ENCODE results near the gene DNAJC6. TPM values are rescaled to one million over a fixed set of nuclear protein-coding genes. Genes with fewer than 3 reads are reported as not detected.

The DNAJC6 gene
- total RNA-seq, 4 donors from 2014 or later, result 0.99 to 3.6 (median 2.5) TPM

DNA sequence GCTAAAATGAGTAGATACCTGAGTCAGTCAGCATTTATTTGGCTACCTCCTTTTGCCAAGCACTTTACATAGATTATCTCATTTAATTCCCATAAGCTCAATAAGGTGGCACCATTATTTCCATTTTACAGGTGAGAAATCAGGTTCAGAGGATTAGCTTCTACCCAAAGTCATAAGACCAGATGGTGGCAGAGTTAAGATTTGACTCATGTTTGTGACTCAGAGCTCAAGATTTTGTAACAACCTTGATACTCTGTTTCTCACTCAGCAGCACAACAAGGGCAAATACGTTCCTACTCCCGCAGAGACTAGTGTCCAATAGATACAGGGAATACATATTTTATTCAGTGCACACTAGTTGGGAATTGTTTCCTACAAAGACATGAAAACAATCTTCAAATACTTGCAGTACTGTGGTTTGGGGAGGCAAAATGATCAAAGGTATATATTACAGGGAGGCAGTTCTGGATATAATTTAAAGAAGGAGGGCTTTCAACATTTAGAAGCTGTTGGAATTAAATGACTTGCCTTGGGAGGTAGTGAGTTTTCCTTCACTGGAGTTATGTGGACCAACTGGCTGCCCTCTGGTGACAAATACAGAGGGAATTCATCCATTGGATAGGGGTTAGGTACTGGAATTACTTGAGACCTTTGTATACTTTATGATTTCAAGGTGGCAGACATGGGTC is 114.7 kb downstream of the DNAJC6 start:
- no peak overlapping the region for H3K4me3 ChIP-seq (ENCODE audit: low read depth, poor library complexity, severe bottlenecking)
- DNase-seq (ENCODE audit: low spot score in 2 of 2), result peak in 1 of 2 donors; percentile 21
- TF ChIP-seq POLR2A (IDR thresholded peaks at IDR 0.05), result no peak
- TF ChIP-seq, protein P1, sequence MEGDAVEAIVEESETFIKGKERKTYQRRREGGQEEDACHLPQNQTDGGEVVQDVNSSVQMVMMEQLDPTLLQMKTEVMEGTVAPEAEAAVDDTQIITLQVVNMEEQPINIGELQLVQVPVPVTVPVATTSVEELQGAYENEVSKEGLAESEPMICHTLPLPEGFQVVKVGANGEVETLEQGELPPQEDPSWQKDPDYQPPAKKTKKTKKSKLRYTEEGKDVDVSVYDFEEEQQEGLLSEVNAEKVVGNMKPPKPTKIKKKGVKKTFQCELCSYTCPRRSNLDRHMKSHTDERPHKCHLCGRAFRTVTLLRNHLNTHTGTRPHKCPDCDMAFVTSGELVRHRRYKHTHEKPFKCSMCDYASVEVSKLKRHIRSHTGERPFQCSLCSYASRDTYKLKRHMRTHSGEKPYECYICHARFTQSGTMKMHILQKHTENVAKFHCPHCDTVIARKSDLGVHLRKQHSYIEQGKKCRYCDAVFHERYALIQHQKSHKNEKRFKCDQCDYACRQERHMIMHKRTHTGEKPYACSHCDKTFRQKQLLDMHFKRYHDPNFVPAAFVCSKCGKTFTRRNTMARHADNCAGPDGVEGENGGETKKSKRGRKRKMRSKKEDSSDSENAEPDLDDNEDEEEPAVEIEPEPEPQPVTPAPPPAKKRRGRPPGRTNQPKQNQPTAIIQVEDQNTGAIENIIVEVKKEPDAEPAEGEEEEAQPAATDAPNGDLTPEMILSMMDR (IDR thresholded peaks at IDR 0.05), result no peak
- intact Hi-C loops (cut with DNase I; ENCODE audit: low total_unique reads), result no loop called here
- 44 to 46% methylated on average over 2 of the region's 2 CpGs for WGBS, 2 donors

- no peak for DNase-seq (ENCODE audit: low spot score in 2 of 2)
- TF ChIP-seq, protein P1 (IDR thresholded peaks at IDR 0.05), result no peak
- no peak for TF ChIP-seq POLR2A (IDR thresholded peaks at IDR 0.05)
- intact Hi-C loops (cut with DNase I; ENCODE audit: low total_unique reads), result no loop called here
- H3K4me3 ChIP-seq (ENCODE audit: low read depth, poor library complexity, severe bottlenecking), result no peak overlapping the region
- 52 to 82% methylated on average over 1 of the region's 1 CpG for WGBS, 2 donors
Measured at GRCh38 chr1:65424573-65424889, 115.2 kb downstream of the DNAJC6 start.

DNA sequence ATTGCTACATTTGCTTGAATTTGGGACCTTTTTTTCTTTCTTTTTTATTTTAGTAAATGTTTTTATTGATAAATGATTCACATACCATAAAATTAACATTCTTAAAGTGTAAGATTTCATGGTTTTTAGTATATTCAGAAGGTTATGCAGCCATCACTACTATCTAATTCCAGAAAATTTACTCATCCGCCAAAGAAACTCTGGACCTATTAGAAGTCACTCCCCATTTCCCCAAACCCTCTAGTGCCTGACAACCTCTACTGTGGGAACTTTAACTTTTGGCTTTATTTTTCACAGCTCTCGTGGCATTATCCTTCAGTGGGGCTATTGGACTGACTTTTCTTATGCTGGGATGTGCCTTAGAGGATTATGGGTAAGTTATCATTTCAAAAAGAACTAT is 115.7 kb downstream of the DNAJC6 start:
- WGBS, 2 donors, result 95 to 100% methylated on average over 2 of the region's 2 CpGs
- intact Hi-C loops (cut with DNase I; ENCODE audit: low total_unique reads), result no loop called here
- DNase-seq (ENCODE audit: low spot score in 2 of 2), result no peak
- H3K4me3 ChIP-seq (ENCODE audit: low read depth, poor library complexity, severe bottlenecking), result no peak overlapping the region
- TF ChIP-seq, protein P1 (IDR thresholded peaks at IDR 0.05), result no peak
- no peak for TF ChIP-seq POLR2A (IDR thresholded peaks at IDR 0.05)

- TF ChIP-seq POLR2A (IDR thresholded peaks at IDR 0.05), result no peak
- TF ChIP-seq, protein P1 (IDR thresholded peaks at IDR 0.05), result no peak
- intact Hi-C loops (cut with DNase I; ENCODE audit: low total_unique reads), result no loop called here
- DNase-seq (ENCODE audit: low spot score in 2 of 2), result no peak
- H3K4me3 ChIP-seq (ENCODE audit: low read depth, poor library complexity, severe bottlenecking), result no peak overlapping the region
- 89 to 92% methylated on average over 3 of the region's 3 CpGs for WGBS, 2 donors
Measured at GRCh38 chr1:65425697-65426096, 116.4 kb downstream of the DNAJC6 start.

DNA sequence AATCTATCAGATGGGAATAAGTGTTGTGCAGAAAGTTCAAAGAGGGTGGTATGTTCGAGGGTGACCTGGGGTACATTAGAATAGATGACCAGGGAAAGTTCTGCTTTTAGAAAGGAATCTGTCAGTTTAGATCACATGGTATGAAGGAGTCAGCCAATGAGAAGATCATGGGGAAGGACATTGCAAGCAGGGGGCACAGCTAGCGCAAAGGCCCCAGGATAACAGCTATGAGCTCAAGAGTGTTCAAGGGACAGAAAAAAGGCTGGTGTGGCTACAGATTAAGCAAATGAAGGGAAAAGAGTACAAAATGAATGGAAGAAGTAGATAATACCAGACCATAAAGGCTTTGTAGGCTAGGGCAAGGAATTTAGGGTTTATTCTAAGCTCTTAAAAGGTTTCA is 119.7 kb downstream of the DNAJC6 start:
- intact Hi-C loops (cut with DNase I; ENCODE audit: low total_unique reads), result no loop called here

More for the DNA sequence above, 119.7 kb downstream of the DNAJC6 start:
- WGBS, 2 donors, result 94 to 96% methylated on average over 2 of the region's 2 CpGs
- TF ChIP-seq, protein P1 (IDR thresholded peaks at IDR 0.05), result no peak
- TF ChIP-seq POLR2A (IDR thresholded peaks at IDR 0.05), result no peak
- DNase-seq (ENCODE audit: low spot score in 2 of 2), result no peak
- H3K4me3 ChIP-seq (ENCODE audit: low read depth, poor library complexity, severe bottlenecking), result no peak overlapping the region
